ENCODE data around the gene RPAIN.

GRCh38 chr17:5391678-5392077 is 28.3 kb upstream of the RPAIN start:
- TF ChIP-seq EZH2 (IDR thresholded peaks at IDR 0.05; ENCODE audit: low read depth) (no peak), CTCF (conservative IDR thresholded peaks at IDR 0.05) (no peak)
